NCI-H2196 (cell line): ENCODE data around the gene HOMER1.
A peak's percentile ranks its signal among the peaks of the same experiment; 100 is the strongest.
"Not testable (repeated sequence)": the region's sequence is repeated elsewhere in the genome, so short reads cannot be mapped to it uniquely, and the experiment has no call there.

ENCODE experiments used
- DNase-seq: peaks from one replicate; lab custom pipeline; 2025; ENCODE audit not compliant: unreplicated experiment; lab: John Stamatoyannopoulos, UW

Gene HOMER1

DNA sequence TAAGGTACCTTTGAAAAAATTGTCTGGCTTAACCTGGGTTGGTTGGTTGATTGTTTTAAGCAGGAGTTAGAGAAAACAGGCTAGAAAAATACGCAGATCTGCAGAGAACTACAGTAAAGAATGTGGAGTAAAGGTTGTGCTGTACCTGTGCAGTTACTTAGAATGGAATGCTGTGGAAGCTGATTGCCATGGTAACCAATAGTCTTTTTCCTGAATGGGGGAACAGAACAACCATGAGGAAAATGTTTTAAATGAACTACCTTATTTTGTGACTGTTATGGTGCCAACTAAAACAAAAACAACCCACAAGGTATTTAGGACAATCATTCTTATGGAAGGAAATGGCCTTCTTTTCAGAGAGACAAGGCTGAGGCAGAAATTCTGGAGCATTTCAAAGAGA, 4.8 kb upstream of the HOMER1 start:
- DNase-seq: no peak

DNA sequence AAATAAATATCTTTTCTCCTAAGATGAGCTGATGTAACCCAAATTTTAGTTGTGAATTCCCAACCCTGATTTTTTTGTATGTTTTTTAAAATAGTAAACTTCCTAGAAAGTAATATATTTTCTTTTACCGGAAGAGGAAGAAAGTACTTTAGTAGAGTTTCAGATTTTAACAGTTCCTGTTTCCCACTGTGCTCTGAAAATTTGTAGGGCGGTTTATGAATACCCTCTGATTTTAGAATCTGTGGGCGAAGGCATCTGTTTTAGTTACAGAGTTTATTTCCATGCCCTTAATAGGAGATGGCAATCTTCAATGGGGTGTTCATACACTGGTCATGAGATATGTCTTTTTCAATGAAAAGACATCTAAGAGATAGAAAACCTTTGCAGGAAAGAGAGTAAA, 3.7 kb upstream of the HOMER1 start:
- DNase-seq: no peak

- no peak for DNase-seq
Observed at GRCh38 chr5:79516986-79517385, 3.1 kb upstream of the HOMER1 start.

GRCh38 chr5:79516331-79516730, 2.4 kb upstream of the HOMER1 start:
- not testable (repeated sequence) for DNase-seq

DNA sequence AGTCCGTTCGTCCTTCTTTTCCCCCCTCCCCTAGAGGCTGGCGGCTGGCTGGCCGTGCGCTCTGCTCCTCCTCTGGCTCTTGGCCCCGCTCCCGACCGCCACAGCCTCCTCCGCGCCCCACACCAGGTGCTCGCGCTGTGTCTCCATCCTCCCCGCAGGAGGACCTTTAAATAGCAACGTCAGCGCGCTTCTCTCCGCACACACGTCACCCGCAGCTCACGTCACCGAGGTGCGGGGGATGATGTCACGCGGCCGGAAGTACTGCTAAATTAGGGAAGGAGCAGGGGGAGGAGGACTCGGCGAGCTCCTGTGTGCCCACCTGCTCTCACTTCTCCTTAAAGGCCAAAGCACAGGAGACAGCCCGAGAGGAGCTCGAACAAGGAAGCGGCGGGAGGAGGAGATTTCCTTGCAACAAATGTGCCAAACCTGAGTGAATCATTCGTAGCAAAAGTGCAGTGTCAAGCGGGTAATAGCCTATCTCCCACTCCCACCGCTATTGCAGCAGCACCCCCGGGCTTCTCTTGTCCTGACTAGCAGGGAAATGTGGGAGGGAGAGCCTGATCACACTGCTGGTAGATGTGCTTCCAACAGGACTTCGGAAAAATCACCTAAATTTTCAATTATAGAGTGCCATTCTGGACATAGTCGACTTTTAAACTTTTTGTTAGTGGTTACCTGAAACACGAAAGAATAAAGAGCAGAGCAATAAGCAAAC, 614 bp upstream of the HOMER1 start:
- peak; percentile 85 for DNase-seq

GRCh38 chr5:79513308-79513703, 628 bp downstream of the HOMER1 start:
- no peak for DNase-seq

DNA sequence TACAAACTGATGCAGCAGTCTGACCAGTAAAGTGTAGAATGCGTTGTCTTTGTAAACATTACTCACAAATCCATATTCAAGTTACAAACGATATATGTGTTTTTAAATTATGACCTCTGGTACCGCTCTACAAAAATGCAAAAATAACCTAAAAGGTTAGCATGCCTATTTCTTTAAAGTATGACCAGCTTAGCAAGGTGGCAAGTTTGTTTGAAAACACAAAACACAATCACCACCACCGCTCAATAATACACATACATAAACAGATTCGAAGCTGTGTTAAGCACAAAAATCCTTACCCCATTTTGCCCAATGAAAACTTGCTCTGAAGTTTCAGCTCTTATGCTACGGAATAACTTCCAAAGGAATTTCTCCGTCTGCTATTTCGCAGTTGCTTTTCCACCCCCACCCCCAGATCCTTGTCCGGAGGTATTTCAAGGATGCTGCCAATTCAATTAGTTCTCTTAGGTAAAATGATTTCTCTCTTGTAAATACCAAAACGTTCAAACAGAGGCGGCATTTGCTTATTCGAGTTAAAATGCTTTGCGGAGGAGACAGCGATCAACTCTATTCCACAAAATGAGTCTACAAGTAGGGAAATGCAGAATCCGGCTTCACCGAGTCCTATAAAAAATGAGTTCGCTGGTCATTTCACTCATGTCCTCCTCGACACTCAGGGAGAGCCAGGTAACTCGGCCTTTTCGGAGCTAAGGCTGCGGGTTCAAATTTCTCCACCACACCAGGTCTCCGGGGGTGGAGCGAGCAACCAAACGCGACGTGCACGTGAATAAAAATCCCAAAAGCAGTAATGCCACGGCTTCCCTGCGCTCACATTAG, 1.2 kb downstream of the HOMER1 start:
- no peak for DNase-seq

DNA sequence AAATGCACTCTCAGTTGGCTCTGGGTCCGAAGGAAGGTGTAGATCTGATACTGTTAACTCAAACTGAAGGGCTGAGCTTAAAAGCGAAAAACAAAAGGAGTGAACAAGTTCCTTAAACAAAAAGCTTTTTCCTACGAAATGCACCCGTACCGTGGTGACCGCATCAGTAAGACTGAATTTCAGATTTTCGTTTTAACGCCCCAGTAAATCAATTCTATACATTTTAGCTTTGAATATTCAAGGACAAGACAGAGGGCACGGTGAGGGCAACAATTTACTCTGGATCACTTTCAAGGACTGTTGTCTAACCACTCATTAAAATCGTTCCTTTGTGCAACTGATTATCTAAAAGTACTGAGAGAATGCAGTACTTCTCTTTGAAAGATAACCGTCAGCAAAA, 1.9 kb downstream of the HOMER1 start:
- DNase-seq: no peak

DNA sequence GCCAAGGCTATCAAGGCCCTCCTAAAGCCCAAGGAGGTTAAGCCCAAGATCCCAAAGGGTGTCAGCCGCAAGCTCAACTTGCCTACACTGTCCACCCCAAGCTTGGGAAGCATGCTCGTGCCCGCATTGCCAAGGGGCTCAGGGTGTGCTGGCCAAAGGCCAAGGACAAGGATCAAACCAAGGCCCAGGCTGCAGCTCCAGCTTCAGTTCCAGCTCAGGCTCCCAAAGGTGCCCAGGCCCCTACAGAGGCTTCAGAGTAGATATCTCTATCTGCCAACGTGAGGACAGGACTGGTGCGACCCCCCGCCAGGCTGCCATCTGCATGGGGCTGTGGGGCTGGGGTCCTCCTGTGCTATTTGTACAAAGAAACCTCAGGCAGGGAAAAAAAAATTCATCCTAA, 3.3 kb downstream of the HOMER1 start:
- no peak for DNase-seq

GRCh38 chr5:79509244-79509885, 4.6 kb downstream of the HOMER1 start:
- DNase-seq: no peak

GRCh38 chr5:79508794-79509193, 5.1 kb downstream of the HOMER1 start:
- no peak for DNase-seq

DNA sequence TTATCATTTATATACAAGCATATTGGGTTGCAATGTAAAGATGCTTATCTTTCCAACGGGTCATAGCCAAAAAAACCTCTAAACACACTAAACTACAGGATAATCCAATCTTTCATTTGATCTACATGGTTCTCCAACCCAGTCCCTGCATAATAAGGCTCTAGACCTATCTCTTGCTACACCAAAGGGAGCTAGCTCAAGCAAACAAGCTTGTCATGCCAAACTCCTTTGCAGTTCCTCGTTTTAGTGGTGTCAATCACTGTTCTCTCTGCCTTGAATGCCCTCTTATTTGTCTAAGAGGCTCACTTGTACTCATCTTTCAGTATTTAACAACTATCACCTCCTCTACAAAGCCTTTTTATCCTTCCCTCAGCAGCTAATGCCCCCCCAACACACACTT, 5.6 kb downstream of the HOMER1 start:
- DNase-seq: no peak

DNA sequence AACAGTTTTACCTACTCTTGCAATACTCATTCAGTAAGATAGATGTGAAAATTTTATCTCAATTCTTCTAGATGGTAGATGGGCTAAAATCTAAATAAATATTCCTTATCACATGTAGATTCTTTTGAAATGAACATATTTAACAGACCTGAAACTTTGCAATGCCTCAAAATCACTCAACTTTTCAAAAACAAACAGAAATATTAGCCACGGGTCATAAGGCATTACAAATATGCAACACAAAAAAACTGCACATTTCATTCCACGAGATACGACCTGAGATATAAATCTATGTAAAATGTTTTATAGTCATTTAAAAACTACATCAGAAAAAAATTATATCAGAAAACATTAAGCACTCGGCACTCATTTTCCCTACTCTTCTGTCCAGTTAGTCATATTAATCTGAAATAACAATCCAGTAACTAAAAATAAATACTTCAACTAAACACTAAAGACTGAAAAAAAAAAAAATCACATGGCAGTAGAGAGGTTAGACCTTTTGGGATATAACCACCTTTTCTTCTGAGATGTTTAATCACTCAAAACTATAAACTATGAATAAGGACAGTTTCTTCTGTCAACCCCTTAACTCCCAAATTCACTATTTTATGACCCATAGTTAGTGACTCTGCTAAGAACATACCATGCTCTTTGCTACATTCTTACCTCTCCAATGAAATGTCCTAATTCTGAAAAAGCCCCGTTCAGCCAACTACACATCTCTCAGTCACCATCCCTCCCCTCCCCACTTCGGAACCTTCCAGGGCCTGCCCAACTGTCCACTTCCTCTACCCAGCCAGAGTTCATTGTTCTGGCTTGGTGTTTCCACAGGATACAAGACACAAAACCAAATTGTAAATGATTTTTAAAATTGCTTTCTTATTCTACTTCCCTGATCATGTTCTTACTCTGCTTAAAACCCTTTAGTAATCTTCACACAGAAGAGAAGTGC, 6.4 kb downstream of the HOMER1 start:
- DNase-seq: no peak

- no peak for DNase-seq
Observed at GRCh38 chr5:79505138-79505537, 8.8 kb downstream of the HOMER1 start.

GRCh38 chr5:79503794-79504495, 10.0 kb downstream of the HOMER1 start:
- no peak for DNase-seq

DNA sequence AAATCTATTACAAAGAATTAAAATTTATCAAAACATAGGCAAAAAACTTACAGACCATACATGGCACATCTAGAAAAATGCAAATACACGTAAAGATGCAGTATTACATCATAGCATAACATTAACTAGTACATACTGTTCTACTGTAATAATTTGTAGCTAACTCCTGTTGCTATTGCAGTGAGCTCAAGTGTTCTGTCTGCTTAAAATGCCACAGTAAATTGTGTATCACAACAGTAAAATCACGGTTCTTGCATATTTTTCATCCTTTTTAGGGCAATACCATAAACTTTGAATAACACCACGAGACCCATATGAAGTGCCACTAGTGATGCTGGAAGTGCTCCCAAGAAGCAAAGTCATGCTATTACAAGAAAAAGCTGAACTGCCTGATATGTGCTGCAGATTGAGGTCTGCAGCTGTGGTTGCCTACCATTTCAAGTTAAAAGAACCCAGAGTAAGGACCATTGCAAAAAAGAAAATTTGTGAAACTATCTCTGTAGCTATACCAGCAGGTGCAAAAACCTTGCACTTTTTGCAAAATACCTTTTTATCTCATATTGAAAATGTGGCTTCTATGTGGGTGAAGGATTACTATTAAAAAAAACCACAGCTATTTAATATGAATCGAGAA, 14.2 kb downstream of the HOMER1 start:
- no peak for DNase-seq

- peak; percentile 9 for DNase-seq
Observed at GRCh38 chr5:79495311-79495710, 18.6 kb downstream of the HOMER1 start.

- DNase-seq: no peak
Observed at GRCh38 chr5:79493596-79494345, 20.2 kb downstream of the HOMER1 start.

- no peak for DNase-seq
Observed at GRCh38 chr5:79491690-79492317, 22.1 kb downstream of the HOMER1 start.
